Measurements from ENCODE around the gene EXOSC5.
"Not testable (repeated sequence)": the region's sequence is repeated elsewhere in the genome, so short reads cannot be mapped to it uniquely, and the experiment has no call there.

EXOSC5 gene

DNA sequence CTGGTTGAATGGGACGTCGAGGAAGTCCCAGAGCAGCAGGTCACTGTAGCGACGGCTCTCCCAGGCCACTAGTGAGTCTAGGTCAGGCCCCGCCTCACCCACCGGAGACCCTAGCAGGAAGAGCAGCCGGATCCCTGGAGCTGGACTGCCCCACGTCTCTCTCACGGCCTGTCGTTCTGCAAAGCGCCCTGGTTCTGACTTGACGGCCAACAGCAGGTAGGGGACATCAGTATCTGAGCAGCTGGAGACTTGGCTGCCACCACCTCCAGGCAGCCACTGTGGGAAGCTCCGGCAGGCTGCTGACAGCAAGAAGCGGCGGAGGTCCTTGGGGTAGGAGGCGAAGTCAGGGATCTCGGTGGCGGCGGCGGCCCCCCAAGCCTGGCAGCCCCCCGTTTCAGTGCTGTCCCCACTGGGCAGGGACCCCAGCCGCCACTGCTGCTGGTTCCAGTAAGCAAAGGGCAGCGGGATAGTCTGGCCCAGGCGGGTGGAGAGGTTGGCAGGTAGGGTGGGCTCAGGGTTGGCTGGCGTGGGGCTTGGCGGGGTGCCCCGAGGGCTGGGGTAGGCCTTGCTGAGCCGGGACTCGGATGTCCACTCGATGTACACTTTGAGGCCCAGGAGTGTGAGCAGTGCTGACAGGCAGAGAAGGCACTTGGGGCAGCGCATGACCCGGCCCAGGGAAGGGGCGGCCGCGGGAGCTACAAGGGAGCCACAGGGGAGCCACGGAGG, 29.1 kb upstream of the EXOSC5 start:
- no peak for DNase-seq (ENCODE audit: low spot score)

DNA sequence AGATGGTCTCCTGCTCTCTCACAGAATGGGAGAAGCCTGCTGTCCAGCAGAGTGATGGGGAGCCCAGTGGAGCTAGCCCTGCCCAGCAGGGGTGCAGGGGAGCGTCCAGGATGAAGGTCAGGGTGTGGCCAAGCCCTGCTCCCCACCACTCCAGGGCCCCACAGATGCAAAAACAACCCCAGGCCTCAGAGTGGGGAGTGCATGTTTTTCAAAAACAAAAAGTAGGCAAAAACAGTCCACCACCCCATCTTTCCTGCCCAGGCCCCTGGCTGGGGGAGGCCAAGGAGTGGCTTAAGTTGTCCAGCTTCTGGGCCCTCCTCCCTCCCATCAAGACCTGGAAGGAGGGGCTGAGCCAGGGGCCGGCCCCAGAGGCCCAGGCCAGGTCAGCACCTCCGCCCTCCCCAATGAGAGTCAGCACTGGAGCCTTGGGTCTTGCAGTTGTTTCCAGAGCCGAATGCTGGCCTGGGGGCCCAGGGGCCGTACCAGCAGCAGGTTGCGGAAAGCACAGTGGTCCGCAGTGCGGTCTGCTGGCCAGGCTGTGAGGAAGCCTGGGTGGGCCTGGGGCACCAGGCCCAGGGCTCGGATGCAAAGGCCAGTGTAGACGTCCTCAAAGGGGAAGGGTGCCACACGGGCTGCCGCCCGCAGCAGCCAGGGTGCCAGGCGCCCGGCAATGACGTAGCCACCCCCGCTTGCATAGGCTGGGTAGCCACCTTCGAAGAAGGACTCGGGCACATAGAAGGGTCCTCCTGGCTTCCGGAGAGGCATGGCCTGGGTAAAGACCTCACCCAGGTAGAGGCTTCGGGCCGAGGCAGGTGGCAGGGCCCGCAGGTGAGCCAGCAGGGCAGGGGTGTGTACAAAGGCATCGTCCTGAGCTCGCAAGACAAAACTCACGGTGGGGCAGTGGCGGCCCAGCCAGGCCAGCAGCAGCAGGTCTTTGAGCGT, 28.3 kb upstream of the EXOSC5 start:
- no peak for DNase-seq (ENCODE audit: low spot score)

DNA sequence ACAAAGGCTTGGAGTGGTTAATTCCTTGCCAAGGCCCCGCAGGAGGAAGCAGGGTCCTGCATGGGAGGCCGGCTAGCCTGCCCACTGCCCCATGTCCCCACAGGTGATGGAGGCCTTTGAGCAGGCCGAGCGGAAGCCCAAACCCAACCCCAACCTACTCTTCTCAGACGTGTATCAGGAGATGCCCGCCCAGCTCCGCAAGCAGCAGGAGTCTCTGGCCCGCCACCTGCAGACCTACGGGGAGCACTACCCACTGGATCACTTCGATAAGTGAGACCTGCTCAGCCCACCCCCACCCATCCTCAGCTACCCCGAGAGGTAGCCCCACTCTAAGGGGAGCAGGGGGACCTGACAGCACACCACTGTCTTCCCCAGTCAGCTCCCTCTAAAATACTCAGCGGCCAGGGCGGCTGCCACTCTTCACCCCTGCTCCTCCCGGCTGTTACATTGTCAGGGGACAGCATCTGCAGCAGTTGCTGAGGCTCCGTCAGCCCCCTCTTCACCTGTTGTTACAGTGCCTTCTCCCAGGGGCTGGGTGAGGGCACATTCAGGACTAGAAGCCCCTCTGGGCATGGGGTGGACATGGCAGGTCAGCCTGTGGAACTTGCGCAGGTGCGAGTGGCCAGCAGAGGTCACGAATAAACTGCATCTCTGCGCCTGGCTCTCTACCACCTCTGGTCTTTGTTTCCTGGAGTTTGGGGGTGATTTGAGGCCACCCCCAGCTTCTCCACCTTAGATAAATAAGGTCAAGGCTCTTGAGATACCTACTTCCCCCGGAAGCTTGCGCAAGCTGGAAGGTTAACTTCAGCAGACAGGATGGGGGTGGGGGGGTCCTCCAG, 27.4 kb upstream of the EXOSC5 start:
- no peak for DNase-seq (ENCODE audit: low spot score)

- no peak for DNase-seq (ENCODE audit: low spot score)
Observed at GRCh38 chr19:41422955-41423354, 25.8 kb upstream of the EXOSC5 start.

DNA sequence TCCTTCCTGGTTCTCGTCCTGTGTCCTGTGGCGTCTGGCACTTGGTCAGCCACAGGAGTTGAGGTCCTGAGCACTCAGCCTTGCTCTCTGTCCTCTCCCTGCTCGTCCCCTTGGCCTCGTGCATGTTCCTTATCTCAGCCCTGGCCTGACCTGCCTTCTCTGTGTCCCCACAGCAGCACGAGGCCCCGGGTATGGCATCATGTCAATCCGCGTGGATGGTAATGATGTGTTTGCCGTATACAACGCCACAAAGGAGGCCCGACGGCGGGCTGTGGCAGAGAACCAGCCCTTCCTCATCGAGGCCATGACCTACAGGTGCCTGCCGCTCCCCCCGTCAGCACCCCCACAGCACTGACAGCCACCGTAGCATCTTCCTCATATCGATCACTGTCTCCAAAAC, 25.3 kb upstream of the EXOSC5 start:
- no peak for DNase-seq (ENCODE audit: low spot score)

- no peak for DNase-seq (ENCODE audit: low spot score)
Observed at GRCh38 chr19:41421973-41422372, 24.8 kb upstream of the EXOSC5 start.

DNA sequence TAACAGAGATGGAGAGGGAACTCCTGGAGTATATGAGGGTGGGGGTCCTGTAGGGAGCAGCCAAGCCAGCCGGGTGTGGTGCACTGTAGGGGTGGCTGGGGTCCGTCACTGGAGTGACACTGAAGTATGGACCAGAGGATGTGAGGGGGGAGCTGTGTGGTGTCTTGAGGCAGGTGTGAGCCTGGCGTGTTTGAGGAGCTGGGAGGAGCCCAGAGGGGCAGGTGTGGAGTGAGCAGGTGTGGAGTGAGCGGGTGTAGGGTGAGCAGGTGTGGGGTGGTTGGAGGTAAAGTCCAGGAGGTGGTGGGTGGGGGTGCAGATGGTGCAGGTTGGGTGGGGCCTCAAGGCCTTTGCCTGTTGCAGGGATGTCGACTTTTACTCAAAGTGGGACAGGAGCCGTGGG, 24.2 kb upstream of the EXOSC5 start:
- no peak for DNase-seq (ENCODE audit: low spot score)

DNA sequence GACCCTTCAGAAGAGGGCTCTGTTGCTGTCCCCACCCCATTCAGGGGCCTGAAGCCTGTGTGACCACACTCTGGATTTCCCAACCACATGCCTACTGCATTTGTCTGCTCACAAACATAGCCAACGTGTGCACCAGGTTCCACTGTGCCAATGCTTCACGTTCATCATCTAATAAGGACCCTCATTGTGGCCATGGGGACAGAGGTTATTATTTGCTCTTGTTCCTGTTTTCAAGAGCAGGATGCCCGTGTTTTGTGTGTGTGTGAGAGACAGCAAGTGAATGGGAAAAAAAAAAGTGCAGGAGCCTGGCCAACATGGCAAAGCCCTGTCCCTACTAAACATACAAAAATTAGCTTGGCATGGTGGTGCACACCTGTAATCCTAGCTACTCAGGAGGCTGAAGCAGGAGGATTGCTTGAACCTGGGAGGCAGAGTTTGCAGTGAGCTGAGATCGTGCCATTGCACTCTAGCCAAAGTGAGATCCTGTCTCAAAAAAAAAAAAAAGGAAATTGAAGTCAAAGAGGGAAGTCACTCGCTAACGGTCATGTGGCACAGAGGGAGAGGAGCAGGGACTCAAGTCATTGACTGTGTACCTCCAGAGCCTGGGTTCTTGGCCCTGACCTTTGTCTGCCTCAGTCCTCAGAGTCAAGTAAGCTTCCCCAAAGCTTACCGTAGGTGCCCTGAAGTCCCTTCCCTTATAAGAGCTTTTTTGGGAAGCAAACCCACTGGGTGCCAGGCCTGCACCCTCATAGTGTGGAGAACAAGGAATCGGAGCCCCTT, 23.1 kb upstream of the EXOSC5 start:
- DNase-seq (ENCODE audit: low spot score), result no peak

- DNase-seq (ENCODE audit: low spot score), result no peak
Observed at GRCh38 chr19:41416194-41416674, 19.1 kb upstream of the EXOSC5 start.

- DNase-seq (ENCODE audit: low spot score), result no peak
Observed at GRCh38 chr19:41415154-41415571, 18.0 kb upstream of the EXOSC5 start.

GRCh38 chr19:41414461-41414860, 17.3 kb upstream of the EXOSC5 start:
- no peak for DNase-seq (ENCODE audit: low spot score)

- no peak for DNase-seq (ENCODE audit: low spot score)
Observed at GRCh38 chr19:41413947-41414346, 16.8 kb upstream of the EXOSC5 start.

GRCh38 chr19:41412953-41413352, 15.8 kb upstream of the EXOSC5 start:
- no peak for DNase-seq (ENCODE audit: low spot score)

DNA sequence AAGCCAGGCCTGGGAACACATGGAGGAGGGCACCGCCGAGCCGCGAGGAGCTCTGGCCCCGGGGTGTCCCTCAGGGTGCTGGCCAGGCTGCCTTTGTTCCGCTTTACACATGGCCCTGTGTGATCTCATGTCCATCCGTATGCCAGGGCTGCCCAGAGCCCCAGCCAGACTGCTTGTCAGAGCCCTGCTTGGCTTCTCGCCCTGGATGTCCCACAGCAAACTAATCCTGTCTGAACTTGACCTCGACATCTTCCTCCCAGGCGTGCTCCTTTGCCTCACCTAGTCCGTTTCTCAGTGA, 14.8 kb upstream of the EXOSC5 start:
- DNase-seq (ENCODE audit: low spot score), result no peak

GRCh38 chr19:41411100-41411967, 14.2 kb upstream of the EXOSC5 start:
- no peak for DNase-seq (ENCODE audit: low spot score)

GRCh38 chr19:41410336-41411054, 13.3 kb upstream of the EXOSC5 start:
- DNase-seq (ENCODE audit: low spot score), result no peak

DNA sequence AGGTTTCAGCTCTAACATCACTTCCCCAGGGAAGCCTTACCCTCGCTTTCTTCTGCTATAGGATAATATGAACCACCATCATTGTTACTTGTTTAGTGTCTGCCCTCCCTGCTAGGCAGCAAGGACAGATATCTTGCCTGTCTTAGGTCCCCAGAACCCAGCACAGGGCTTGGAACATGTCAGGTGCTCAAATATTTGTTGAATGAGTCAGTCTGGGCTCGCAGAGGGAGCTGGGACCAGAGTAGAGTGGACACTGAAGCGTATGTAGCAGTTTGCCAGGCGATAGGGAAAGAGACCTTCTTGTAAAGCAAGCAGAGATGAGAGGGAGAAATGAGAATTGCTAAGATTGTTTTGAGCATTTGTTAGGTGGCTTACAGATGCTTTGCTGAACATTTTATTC, 12.1 kb upstream of the EXOSC5 start:
- DNase-seq (ENCODE audit: low spot score), result no peak

GRCh38 chr19:41408846-41409245, 11.7 kb upstream of the EXOSC5 start:
- DNase-seq (ENCODE audit: low spot score), result not testable (repeated sequence)

DNA sequence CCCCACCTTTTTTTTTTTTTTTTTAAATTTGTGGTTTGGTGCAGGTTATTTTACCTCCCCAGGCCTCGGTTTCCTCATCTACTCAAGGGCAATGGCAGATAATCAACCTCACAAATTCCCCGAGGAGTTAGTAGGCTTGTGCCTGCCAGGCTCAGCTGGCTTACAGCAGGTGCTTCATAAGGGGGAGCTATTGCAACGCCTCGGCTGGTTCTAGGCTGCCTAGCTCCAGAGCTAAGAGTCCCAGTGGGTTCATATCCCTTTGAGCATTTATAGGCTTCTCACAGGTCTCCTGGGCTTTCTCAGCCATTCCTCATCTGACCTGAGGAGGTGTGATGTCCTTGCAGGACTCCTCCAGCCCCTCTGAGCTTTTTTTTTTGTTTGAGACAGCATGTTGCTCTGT, 11.1 kb upstream of the EXOSC5 start:
- DNase-seq (ENCODE audit: low spot score), result no peak

DNA sequence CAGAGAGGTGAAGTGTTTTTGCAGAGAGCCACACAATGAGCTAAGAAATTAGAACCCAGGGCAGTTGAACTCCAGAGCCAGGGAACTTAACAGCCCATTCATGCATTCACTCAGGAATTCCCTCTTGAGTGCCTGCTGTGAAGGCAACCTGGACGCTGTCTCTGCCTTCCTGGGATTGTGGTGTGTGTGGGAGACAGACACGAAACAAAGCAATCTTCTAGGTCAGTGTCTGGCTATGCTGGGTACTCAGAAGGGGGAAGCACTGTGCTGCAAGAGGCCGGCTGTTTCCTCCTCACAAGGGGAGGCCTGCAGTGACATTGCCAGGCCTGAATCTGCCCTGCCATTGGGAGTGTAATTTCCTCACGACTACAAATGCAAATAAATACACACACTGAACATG, 10.1 kb upstream of the EXOSC5 start:
- no peak for DNase-seq (ENCODE audit: low spot score)

Measured in germinal center (tissue), 1 donor.